ENCODE measurements around the gene ANKS1A. TPM values are rescaled to one million over a fixed set of nuclear protein-coding genes. Genes with fewer than 3 reads are reported as not detected.

Gene ANKS1A
- total RNA-seq, 1 experiment from 2014 or later, result 21.7 TPM

GRCh38 chr6:35073766-35074471 lies 184.9 kb downstream of the ANKS1A start:
- BruUV-seq (replicated peaks), result no TSS peak
- Histone ChIP-seq H3K36me3 (ENCODE audit: insufficient read depth, low read length, poor library complexity, severe bottlenecking) (no peaks in the 10 kb centered on the region), H3K27ac (ENCODE audit: low read depth, low read length, poor library complexity, severe bottlenecking) (no peak overlapping the region), H3K27me3 (replicated peaks; ENCODE audit: insufficient read depth, low read depth, low read length, poor library complexity) (no peaks in the 10 kb centered on the region), H3K4me3 (ENCODE audit: low read depth, low read length, poor library complexity, severe bottlenecking) (no peak overlapping the region), H3K9me3 (ENCODE audit: low read depth, low read length, poor library complexity, severe bottlenecking) (no peaks in the 10 kb centered on the region), H3K4me1 (ENCODE audit: insufficient read depth, low read length, poor library complexity, severe bottlenecking) (no peaks in the 10 kb centered on the region)
- CTCF ChIA-PET, result no interaction called here
- intact Hi-C loops (cut with micrococcal nuclease; ENCODE audit: unreplicated experiment), result no loop called here
- no peak for TF ChIP-seq EZH2 (IDR thresholded peaks at IDR 0.05; ENCODE audit: borderline replicate concordance, low read depth, low read length, poor library complexity, severe bottlenecking)
- TF ChIP-seq, protein P1, sequence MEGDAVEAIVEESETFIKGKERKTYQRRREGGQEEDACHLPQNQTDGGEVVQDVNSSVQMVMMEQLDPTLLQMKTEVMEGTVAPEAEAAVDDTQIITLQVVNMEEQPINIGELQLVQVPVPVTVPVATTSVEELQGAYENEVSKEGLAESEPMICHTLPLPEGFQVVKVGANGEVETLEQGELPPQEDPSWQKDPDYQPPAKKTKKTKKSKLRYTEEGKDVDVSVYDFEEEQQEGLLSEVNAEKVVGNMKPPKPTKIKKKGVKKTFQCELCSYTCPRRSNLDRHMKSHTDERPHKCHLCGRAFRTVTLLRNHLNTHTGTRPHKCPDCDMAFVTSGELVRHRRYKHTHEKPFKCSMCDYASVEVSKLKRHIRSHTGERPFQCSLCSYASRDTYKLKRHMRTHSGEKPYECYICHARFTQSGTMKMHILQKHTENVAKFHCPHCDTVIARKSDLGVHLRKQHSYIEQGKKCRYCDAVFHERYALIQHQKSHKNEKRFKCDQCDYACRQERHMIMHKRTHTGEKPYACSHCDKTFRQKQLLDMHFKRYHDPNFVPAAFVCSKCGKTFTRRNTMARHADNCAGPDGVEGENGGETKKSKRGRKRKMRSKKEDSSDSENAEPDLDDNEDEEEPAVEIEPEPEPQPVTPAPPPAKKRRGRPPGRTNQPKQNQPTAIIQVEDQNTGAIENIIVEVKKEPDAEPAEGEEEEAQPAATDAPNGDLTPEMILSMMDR (conservative IDR thresholded peaks at IDR 0.05; ENCODE audit: low read depth, low read length), result no peak
- no peak for DNase-seq (ENCODE audit: low spot score)
- POLR2A ChIA-PET (ENCODE audit: low non-redundant PET), result no interaction called here

DNA sequence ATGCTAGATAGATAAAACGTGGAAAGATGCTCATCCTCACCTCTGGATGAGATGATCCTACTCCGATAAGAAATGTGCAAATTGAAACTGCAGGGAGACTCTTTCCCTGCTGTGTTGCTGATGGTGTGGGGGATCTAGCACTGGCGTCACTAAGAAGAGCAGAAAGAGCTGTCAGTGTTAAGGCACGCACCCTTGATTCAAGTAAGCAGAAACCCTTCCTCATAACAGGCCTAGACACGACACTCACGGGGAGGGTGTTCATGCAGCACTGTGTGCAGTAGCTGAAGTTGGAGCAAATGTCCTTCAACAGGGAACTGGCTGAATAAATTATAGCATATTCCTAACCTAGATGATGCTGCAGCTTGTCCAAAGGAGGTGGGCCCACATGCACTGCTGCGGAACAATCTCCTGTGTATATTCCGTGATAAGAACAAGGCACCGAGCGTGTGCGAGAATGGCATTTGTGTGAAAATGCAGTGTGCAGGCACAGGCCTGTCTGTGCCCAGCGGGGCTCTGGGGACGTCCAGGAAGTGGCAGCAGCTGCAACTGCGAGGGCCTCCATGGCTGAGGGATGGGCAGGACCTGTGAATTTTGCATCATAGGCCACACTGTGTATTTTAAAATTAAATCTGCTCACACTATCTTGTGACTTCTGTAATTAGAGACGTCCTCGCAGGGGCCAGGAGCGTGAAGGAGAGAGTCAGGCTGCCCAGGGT lies 188.1 kb downstream of the ANKS1A start:
- ChIA-PET CTCF (no interaction called here), POLR2A (ENCODE audit: low non-redundant PET) (no interaction called here)
- no peak for DNase-seq (ENCODE audit: low spot score)
- Histone ChIP-seq H3K27ac (ENCODE audit: low read depth, low read length, poor library complexity, severe bottlenecking) (no peak overlapping the region), H3K4me1 (ENCODE audit: insufficient read depth, low read length, poor library complexity, severe bottlenecking) (peaks cover 8% of the 10 kb centered on the region), H3K9me3 (ENCODE audit: low read depth, low read length, poor library complexity, severe bottlenecking) (no peaks in the 10 kb centered on the region), H3K4me3 (ENCODE audit: low read depth, low read length, poor library complexity, severe bottlenecking) (no peak overlapping the region), H3K27me3 (replicated peaks; ENCODE audit: insufficient read depth, low read depth, low read length, poor library complexity) (no peaks in the 10 kb centered on the region), H3K36me3 (ENCODE audit: insufficient read depth, low read length, poor library complexity, severe bottlenecking) (peaks cover 5% of the 10 kb centered on the region)
- no TSS peak for BruUV-seq (replicated peaks)
- intact Hi-C loops (cut with micrococcal nuclease; ENCODE audit: unreplicated experiment), result no loop called here
- TF ChIP-seq, protein P1 (conservative IDR thresholded peaks at IDR 0.05; ENCODE audit: low read depth, low read length), result no peak
- no peak for TF ChIP-seq EZH2 (IDR thresholded peaks at IDR 0.05; ENCODE audit: borderline replicate concordance, low read depth, low read length, poor library complexity, severe bottlenecking)

DNA sequence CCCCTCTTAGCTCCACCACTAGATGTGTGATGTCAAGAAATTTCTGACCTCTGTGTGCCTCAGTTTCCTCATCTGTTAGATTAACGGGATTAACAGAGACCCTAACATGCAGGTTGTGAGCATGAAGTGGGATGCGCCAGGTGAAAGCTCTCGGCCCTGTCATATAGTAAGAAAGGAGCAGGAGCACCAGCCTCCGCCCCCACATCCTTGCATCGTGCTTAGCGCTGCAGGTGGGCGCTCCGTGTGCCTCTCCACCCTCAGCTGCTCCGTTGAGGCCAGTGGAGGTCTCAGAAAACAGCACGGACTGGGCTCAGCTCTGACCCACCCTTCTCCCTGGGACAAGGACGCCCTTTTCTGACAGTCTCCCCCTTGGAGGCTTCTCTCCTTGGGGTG lies 188.7 kb downstream of the ANKS1A start:
- CTCF ChIA-PET, result no interaction called here
- DNase-seq (ENCODE audit: low spot score), result no peak
- peaks cover 11% of the 10 kb centered on the region for H3K36me3 ChIP-seq (ENCODE audit: insufficient read depth, low read length, poor library complexity, severe bottlenecking)
- intact Hi-C loops (cut with micrococcal nuclease; ENCODE audit: unreplicated experiment), result no loop called here
- POLR2A ChIA-PET (ENCODE audit: low non-redundant PET), result no interaction called here
- peaks cover 8% of the 10 kb centered on the region for H3K4me1 ChIP-seq (ENCODE audit: insufficient read depth, low read length, poor library complexity, severe bottlenecking)
- no peaks in the 10 kb centered on the region for H3K27me3 ChIP-seq (replicated peaks; ENCODE audit: insufficient read depth, low read depth, low read length, poor library complexity)
- TF ChIP-seq, protein P1 (conservative IDR thresholded peaks at IDR 0.05; ENCODE audit: low read depth, low read length), result no peak
- no peak for TF ChIP-seq EZH2 (IDR thresholded peaks at IDR 0.05; ENCODE audit: borderline replicate concordance, low read depth, low read length, poor library complexity, severe bottlenecking)
- BruUV-seq (replicated peaks), result no TSS peak
- H3K27ac ChIP-seq (ENCODE audit: low read depth, low read length, poor library complexity, severe bottlenecking), result no peak overlapping the region
- no peaks in the 10 kb centered on the region for H3K9me3 ChIP-seq (ENCODE audit: low read depth, low read length, poor library complexity, severe bottlenecking)
- no peak overlapping the region for H3K4me3 ChIP-seq (ENCODE audit: low read depth, low read length, poor library complexity, severe bottlenecking)
